ENCODE results near the gene PITPNC1. TPM values are rescaled to one million over a fixed set of nuclear protein-coding genes. Genes with fewer than 3 reads are reported as not detected.

The PITPNC1 gene
- total and polyA plus RNA-seq, 2 of the 13 experiments (the other 11 are each of a cell fraction or from before 2014, with no cell fraction given), result 4.1 to 5.7 TPM

GRCh38 chr17:67458203-67458602 is 81.1 kb downstream of the PITPNC1 start (continued):
- no peak for TF ChIP-seq ZNF841 (CRISPR knock-in tag; IDR thresholded peaks at IDR 0.05; ENCODE audit: borderline replicate concordance)

DNA sequence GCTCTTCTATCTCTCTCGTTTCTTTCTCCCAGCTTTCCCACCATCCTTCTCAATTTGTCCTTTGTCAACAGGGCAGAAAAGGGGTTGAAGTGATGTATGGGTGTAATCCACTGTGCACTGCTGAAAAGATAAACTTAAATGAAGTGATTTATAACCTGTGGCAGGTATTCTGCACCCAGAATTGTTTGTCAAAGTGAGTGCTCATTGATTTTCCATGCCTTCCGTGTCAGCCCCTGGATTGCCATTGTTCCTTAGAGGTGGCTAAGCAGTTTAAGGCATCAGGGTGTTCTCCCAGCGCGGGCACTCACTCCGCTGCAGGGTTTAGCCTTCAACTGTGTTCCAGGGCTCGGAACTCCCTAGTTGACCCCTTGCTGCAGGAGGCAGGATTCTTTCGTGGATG is 82.9 kb downstream of the PITPNC1 start:
- H3K4me3 ChIP-seq (replicated peaks in 1 of 3; ENCODE audit: insufficient read depth in 1 of 3, low read depth in 2 of 3, low read length in 3 of 3), result no peak overlapping the region
- H3K79me2 ChIP-seq (ENCODE audit: insufficient read depth, low read length), result no peaks in the 10 kb centered on the region
- no peaks in the 10 kb centered on the region for H3K27me3 ChIP-seq (ENCODE audit: control insufficient read depth in 1 of 2, insufficient read depth in 2 of 2, low read length in 2 of 2)
- no peak for ATAC-seq
- H3K9ac ChIP-seq (ENCODE audit: insufficient read depth, low read depth, low read length), result no peak overlapping the region
- DNase-seq (ENCODE audit: low spot score), result no peak
- no peak overlapping the region for H3K27ac ChIP-seq (ENCODE audit: extremely low read length, insufficient read depth, low read length)
- peaks cover 14% of the 10 kb centered on the region for H3K4me1 ChIP-seq (ENCODE audit: insufficient read depth, low read length)
- POLR2A ChIA-PET, result no interaction called here
- FAIRE-seq, result no peak
- no peak overlapping the region for H2AFZ ChIP-seq (ENCODE audit: low read length)
- WGBS (ENCODE audit: low lambda C conversion rate), result 61% methylated on average over 7 of the region's 7 CpGs
- no TSS peak for BruUV-seq (replicated peaks)
- in situ Hi-C loops (cut with HindIII; ENCODE audit: extremely low pct_ligation_motif_present, low pct_unique_long_range_greater_than_20kb), result no loop called here
- no peak overlapping the region for H3K4me2 ChIP-seq (ENCODE audit: low read depth, low read length)
- no peaks in the 10 kb centered on the region for H4K20me1 ChIP-seq (ENCODE audit: insufficient read depth, low read length)
- CTCF ChIA-PET (ENCODE audit: low intra/inter-chr PET ratio, low total read pairs), result no interaction called here
- no peaks in the 10 kb centered on the region for H3K36me3 ChIP-seq (replicated peaks in 1 of 2; ENCODE audit: control insufficient read depth in 1 of 2, insufficient read depth in 2 of 2, low read length in 2 of 2)
- intact Hi-C loops (cut with micrococcal nuclease; ENCODE audit: unreplicated experiment), result no loop called here
- peaks cover 5% of the 10 kb centered on the region for H3K9me3 ChIP-seq (ENCODE audit: low read length)
- TF ChIP-seq PHF5A (CRISPR knock-in tag; IDR thresholded peaks at IDR 0.05; ENCODE audit: low read depth, unreplicated experiment) (no peak), ZNF597 (CRISPR knock-in tag; IDR thresholded peaks at IDR 0.05) (no peak), NR2F1 (CRISPR knock-in tag; IDR thresholded peaks at IDR 0.05) (no peak), ARID2 (CRISPR knock-in tag; IDR thresholded peaks at IDR 0.05; ENCODE audit: borderline replicate concordance) (no peak), ZNF709 (CRISPR knock-in tag; IDR thresholded peaks at IDR 0.05) (no peak), ZBTB21 (CRISPR knock-in tag; IDR thresholded peaks at IDR 0.05) (no peak), ZNF891 (CRISPR knock-in tag; IDR thresholded peaks at IDR 0.05) (no peak), RERE (CRISPR knock-in tag; IDR thresholded peaks at IDR 0.05; ENCODE audit: low read depth) (no peak), RELA (CRISPR knock-in tag; IDR thresholded peaks at IDR 0.05) (no peak), ATRX (CRISPR knock-in tag; IDR thresholded peaks at IDR 0.05; ENCODE audit: borderline replicate concordance) (no peak), ZNF20 (CRISPR knock-in tag; IDR thresholded peaks at IDR 0.05) (no peak), ZNF17 (CRISPR knock-in tag; IDR thresholded peaks at IDR 0.05) (no peak), ZNF33A (CRISPR knock-in tag; IDR thresholded peaks at IDR 0.05; ENCODE audit: borderline replicate concordance) (no peak), ZNF501 (CRISPR knock-in tag; IDR thresholded peaks at IDR 0.05) (no peak), SP2 (CRISPR knock-in tag; IDR thresholded peaks at IDR 0.05) (no peak)
- TF ChIP-seq, protein P1, sequence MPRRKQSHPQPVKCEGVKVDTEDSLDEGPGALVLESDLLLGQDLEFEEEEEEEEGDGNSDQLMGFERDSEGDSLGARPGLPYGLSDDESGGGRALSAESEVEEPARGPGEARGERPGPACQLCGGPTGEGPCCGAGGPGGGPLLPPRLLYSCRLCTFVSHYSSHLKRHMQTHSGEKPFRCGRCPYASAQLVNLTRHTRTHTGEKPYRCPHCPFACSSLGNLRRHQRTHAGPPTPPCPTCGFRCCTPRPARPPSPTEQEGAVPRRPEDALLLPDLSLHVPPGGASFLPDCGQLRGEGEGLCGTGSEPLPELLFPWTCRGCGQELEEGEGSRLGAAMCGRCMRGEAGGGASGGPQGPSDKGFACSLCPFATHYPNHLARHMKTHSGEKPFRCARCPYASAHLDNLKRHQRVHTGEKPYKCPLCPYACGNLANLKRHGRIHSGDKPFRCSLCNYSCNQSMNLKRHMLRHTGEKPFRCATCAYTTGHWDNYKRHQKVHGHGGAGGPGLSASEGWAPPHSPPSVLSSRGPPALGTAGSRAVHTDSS (CRISPR knock-in tag; conservative IDR thresholded peaks at IDR 0.05), result no peak
